ENCODE measurements around the gene LGALS3BP.

DNA sequence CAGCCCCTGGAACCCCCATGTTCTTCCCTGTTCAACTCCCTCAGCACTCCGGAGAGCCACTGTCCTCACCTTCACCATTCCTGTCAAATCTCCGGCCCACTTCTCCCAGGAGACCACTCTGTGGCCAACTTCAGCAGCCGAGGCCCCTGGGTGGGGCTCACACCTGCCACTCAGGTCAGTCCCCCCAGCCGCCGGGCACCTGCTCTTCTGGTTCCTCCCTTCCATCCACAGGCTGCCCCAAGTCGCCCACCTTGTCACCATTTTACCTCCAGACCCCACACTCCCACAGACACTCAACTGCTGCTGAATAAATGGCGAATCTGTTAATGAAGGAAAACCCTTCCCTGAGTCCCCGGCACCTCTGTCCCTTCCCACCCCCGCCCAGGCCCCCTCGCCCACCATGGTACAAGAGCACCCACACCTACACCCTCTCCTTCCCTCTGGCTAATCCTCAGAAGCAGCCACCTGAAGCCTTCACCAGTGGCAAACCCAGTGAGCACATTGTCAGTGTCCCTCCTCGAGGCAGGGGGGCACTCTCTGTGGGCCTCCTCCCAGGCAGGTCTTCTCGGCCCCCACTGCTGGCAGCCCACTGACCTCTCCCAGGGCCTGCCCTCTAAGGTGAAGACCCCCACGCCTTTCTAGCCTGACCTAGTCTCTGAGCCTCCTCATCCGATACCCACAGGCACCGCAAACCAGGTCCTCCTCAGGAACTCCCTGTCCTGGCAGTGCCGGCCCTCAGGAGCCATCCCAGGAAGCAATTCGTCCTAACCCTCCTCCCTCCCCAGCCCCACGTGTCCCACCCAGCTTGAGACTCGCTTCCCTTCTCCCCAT lies 21.7 kb upstream of the LGALS3BP start:
- TF ChIP-seq MYC (CRISPR knock-in tag; IDR thresholded peaks at IDR 0.05; ENCODE audit: borderline replicate concordance) (no peak), YY1 (IDR thresholded peaks at IDR 0.05; ENCODE audit: insufficient read depth, insufficient replicate concordance, low read depth, low read length) (no peak), TAF1 (CRISPR knock-in tag; IDR thresholded peaks at IDR 0.05) (no peak), CREB1 (IDR thresholded peaks at IDR 0.05) (no peak), CREB1 (CRISPR knock-in tag; IDR thresholded peaks at IDR 0.05) (no peak), ARHGAP35 (CRISPR knock-in tag; IDR thresholded peaks at IDR 0.05; ENCODE audit: borderline replicate concordance) (no peak), HNRNPH1 (optimal IDR thresholded peaks at IDR 0.05; ENCODE audit: low read depth, low read length) (no peak), ZNF292 (CRISPR knock-in tag; IDR thresholded peaks at IDR 0.05; ENCODE audit: borderline replicate concordance, low read depth) (no peak), EZH2 (conservative IDR thresholded peaks at IDR 0.05; ENCODE audit: low read depth, low read length) (no peak)
- TF ChIP-seq, protein P1, sequence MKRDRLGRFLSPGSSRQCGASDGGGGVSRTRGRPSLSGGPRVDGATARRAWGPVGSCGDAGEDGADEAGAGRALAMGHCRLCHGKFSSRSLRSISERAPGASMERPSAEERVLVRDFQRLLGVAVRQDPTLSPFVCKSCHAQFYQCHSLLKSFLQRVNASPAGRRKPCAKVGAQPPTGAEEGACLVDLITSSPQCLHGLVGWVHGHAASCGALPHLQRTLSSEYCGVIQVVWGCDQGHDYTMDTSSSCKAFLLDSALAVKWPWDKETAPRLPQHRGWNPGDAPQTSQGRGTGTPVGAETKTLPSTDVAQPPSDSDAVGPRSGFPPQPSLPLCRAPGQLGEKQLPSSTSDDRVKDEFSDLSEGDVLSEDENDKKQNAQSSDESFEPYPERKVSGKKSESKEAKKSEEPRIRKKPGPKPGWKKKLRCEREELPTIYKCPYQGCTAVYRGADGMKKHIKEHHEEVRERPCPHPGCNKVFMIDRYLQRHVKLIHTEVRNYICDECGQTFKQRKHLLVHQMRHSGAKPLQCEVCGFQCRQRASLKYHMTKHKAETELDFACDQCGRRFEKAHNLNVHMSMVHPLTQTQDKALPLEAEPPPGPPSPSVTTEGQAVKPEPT (CRISPR knock-in tag; IDR thresholded peaks at IDR 0.05; ENCODE audit: low read depth), result no peak

Measured in HepG2 (cell line).